Lower leg skin (tissue), 3 donors: Measurements from ENCODE around the gene RIMKLA.

Experiments
- CTCF ChIP-seq, 3 donors: fragments of 450-650 bp; IDR thresholded peaks; one replicate each; pipeline ENCODE4 v1.5.1; 2016; ENCODE audit warnings: antibody characterized with exemption in 3 of 3, mild to moderate bottlenecking in 3 of 3, moderate library complexity in 2 of 3
- POLR2A ChIP-seq, 2 donors: fragments of 450-650 bp; IDR thresholded peaks; one replicate each; pipeline ENCODE4 v1.6.1; 2016 to 2017; ENCODE audit warnings: antibody characterized with exemption in 2 of 2, mild to moderate bottlenecking in 1 of 2, moderate library complexity in 1 of 2

DNA sequence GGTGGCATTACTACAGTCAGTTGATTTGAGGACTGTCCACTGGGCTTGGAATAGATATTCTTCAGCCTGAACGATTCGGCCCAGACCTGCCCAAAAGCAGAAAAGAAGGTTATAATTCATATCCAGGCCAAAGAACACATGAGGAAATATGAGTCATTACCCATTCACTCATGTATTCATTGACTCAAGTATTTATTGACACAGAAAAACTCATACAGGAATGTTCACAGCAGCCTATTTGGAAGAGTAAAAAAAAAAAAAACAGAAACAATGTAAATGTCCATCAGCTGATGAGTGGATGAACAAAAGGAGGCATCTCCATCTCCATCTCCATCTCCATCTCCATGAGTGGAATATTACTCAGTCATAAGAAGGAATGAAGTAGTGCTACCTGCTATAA lies 59.3 kb downstream of the RIMKLA start:
- TF ChIP-seq POLR2A (IDR thresholded peaks at IDR 0.05) (no peak), CTCF (IDR thresholded peaks at IDR 0.05) (no peak)
